Ovary (tissue), 9 donors: ENCODE data around the gene PCARE. TPM values are rescaled to one million over a fixed set of nuclear protein-coding genes. Genes with fewer than 3 reads are reported as not detected.

Experiments
- DNase-seq, 5 donors: peaks; one replicate each; pipeline ENCODE4 v3.0.0-alpha.2; 2019 to 2020
- H3K27ac ChIP-seq, 2 donors: fragments of 200-600 bp; one replicate each; pipeline versions ENCODE4 v1.5.1 to v1.8.0; 2019 to 2022
- H3K27me3 ChIP-seq: fragments of 200-600 bp; one replicate; pipeline ENCODE4 v1.8.0; 2022
- H3K36me3 ChIP-seq: fragments of 200-600 bp; sonication (generic); one replicate; pipeline ENCODE4 v1.5.1; 2019
- H3K4me1 ChIP-seq: one replicate; pipeline ENCODE4 v1.8.1; 2013; ENCODE audit warnings: mild to moderate bottlenecking, moderate library complexity; ENCODE audit not compliant: insufficient read depth
- H3K4me3 ChIP-seq: fragments of 200-600 bp; sonication (generic); one replicate; pipeline ENCODE4 v1.5.1; 2017
- H3K9me3 ChIP-seq, 2 donors: fragments of 200-600 bp in 1 of 2; sonication (generic) in 1 of 2; one replicate each; pipeline versions ENCODE4 v1.5.1 to v1.8.1; 2013 to 2019; ENCODE audit warnings: mild to moderate bottlenecking in 1 of 2, moderate library complexity in 1 of 2
- EP300 ChIP-seq: sonication (generic); formaldehyde crosslinking; IDR thresholded peaks from one replicate; pipeline ENCODE4 v1.6.1; 2017; ENCODE audit warnings: antibody characterized with exemption
- POLR2A ChIP-seq: fragments of 450-650 bp; IDR thresholded peaks from one replicate; pipeline ENCODE4 v1.6.1; 2017; ENCODE audit warnings: antibody characterized with exemption, mild to moderate bottlenecking, moderate library complexity
- WGBS, 3 donors: extraction: QIAGEN DNeasy Blood & Tissue Kit in 1 of 3; methylation state at CpG; one replicate each; pipeline versions ENCODE4 v1.1.5 to v1.1.7; 2013 to 2017; 5-methylcytosine and 5-hydroxymethylcytosine counted together
- intact Hi-C, 4 donors: fragments of 100-400 bp; cut with DNase I; formaldehyde crosslinking; loops; one replicate each; pipeline versions ENCODE4 v1.11.0 to v1.15.1; 2022 to 2023
- polyA plus RNA-seq, 2 donors: library from polyadenylated mRNA; stranded (reverse); fragments of 200-250 nt in 1 of 2; fragments of 350-450 nt in 1 of 2; fragmentation: Illumina TruSeq in 1 of 2; extraction: RNeasy Lipid Tissue Mini Kit (QIAGEN cat#74804) in 1 of 2; gene quantifications; one replicate each; pipeline ENCODE4 v1.2.3, GENCODE V29; 2013 to 2014
- total RNA-seq, 7 donors: library from RNA; depleted of rRNA in 2 of 7; stranded (reverse); fragments of >200 nt in 2 of 7; fragmentation: NEBNext Ultra II Directional in 3 of 7; extraction: Animal tissue kit (Norgen Biotek cat#: 25700) in 3 of 7; gene quantifications; one replicate each; pipeline versions ENCODE4 v1.1.0 to v1.2.4, GENCODE V29; 2016 to 2023
- TF ChIP-seq, protein P1 (sequence below), 3 donors: fragments of 450-650 bp in 2 of 3; fragments of 200-600 bp in 1 of 3; IDR thresholded peaks; one replicate each; pipeline versions ENCODE4 v1.5.1 to v1.8.0; 2016 to 2022; ENCODE audit warnings: antibody characterized with exemption in 3 of 3, mild to moderate bottlenecking in 1 of 3
- donor health status: DM: no; HTN: no; CAD: no; lungs with moderate emphysema.
- donor health status: DM: no; HTN: no; CAD: no.
- donor health status: Bipolar disorder and iron deficiency.
- donor health status: DM: yes; HTN: yes; CAD: no.
- donor health status: DM: no; HTN: no; CAD: no.
- donor health status: DM: yes; HTN: yes; CAD: no.

PCARE gene
- total and polyA plus RNA-seq, 9 donors: 0.08 to 0.50 (median 0.20) TPM

DNA sequence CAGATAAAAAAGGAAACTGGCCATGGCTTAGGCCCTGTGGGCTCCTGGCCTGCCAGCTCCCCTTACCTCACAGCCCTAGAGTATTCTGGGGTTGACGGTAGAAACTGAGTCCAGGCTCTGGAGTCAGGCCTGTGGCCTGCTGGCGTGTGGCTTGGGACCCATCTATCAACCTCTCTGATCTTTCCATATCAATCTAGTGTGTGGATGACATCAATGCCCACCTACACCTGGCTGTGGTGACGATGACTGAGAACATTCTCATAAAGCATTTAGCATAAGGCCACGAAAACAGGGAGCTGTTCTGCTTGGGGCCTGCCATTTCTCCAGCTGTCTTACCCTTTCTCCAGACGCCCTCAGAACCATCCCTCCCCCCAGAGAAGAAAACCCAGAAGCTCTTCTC, 17.9 kb downstream of the PCARE start:
- H3K4me3 ChIP-seq: no peak overlapping the region
- TF ChIP-seq EP300 (no peak), POLR2A (no peak)
- TF ChIP-seq, protein P1, sequence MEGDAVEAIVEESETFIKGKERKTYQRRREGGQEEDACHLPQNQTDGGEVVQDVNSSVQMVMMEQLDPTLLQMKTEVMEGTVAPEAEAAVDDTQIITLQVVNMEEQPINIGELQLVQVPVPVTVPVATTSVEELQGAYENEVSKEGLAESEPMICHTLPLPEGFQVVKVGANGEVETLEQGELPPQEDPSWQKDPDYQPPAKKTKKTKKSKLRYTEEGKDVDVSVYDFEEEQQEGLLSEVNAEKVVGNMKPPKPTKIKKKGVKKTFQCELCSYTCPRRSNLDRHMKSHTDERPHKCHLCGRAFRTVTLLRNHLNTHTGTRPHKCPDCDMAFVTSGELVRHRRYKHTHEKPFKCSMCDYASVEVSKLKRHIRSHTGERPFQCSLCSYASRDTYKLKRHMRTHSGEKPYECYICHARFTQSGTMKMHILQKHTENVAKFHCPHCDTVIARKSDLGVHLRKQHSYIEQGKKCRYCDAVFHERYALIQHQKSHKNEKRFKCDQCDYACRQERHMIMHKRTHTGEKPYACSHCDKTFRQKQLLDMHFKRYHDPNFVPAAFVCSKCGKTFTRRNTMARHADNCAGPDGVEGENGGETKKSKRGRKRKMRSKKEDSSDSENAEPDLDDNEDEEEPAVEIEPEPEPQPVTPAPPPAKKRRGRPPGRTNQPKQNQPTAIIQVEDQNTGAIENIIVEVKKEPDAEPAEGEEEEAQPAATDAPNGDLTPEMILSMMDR (IDR thresholded peaks at IDR 0.05): no peak
- DNase-seq: peak in 1 of 5 donors; percentile 6
- no peaks in the 10 kb centered on the region for H3K27me3 ChIP-seq
- WGBS, 3 donors: 95 to 97% (median 96%) methylated on average over 5 of the region's 5 CpGs
- no peak overlapping the region for H3K27ac ChIP-seq
- no peaks in the 10 kb centered on the region for H3K36me3 ChIP-seq
- no peaks in the 10 kb centered on the region for H3K9me3 ChIP-seq
- intact Hi-C loops: no loop called here
- H3K4me1 ChIP-seq: peaks cover 2% of the 10 kb centered on the region

- Histone ChIP-seq H3K9me3 (no peaks in the 10 kb centered on the region), H3K4me3 (no peak overlapping the region), H3K36me3 (no peaks in the 10 kb centered on the region), H3K27ac (no peak overlapping the region), H3K4me1 (no peaks in the 10 kb centered on the region), H3K27me3 (no peaks in the 10 kb centered on the region)
- no peak for DNase-seq
- TF ChIP-seq, protein P1 (IDR thresholded peaks at IDR 0.05): no peak
- TF ChIP-seq POLR2A: no peak
- intact Hi-C loops: no loop called here
- WGBS, 3 donors: 96 to 100% (median 96%) methylated on average over 1 of the region's 1 CpG
Measured at GRCh38 chr2:29055601-29056000, 18.7 kb downstream of the PCARE start.

- DNase-seq: peak in 1 of 5 donors; percentile 6
- Histone ChIP-seq H3K9me3 (no peaks in the 10 kb centered on the region), H3K27ac (no peak overlapping the region), H3K4me3 (no peak overlapping the region), H3K36me3 (no peaks in the 10 kb centered on the region), H3K27me3 (no peaks in the 10 kb centered on the region), H3K4me1 (no peaks in the 10 kb centered on the region)
- WGBS, 3 donors: 62 to 89% (median 82%) methylated on average over 7 of the region's 7 CpGs
- TF ChIP-seq, protein P1 (IDR thresholded peaks at IDR 0.05): no peak
- TF ChIP-seq EP300: no peak
- no peak for TF ChIP-seq POLR2A
- intact Hi-C loops: no loop called here
Measured at GRCh38 chr2:29054430-29054829, 19.9 kb downstream of the PCARE start.

DNA sequence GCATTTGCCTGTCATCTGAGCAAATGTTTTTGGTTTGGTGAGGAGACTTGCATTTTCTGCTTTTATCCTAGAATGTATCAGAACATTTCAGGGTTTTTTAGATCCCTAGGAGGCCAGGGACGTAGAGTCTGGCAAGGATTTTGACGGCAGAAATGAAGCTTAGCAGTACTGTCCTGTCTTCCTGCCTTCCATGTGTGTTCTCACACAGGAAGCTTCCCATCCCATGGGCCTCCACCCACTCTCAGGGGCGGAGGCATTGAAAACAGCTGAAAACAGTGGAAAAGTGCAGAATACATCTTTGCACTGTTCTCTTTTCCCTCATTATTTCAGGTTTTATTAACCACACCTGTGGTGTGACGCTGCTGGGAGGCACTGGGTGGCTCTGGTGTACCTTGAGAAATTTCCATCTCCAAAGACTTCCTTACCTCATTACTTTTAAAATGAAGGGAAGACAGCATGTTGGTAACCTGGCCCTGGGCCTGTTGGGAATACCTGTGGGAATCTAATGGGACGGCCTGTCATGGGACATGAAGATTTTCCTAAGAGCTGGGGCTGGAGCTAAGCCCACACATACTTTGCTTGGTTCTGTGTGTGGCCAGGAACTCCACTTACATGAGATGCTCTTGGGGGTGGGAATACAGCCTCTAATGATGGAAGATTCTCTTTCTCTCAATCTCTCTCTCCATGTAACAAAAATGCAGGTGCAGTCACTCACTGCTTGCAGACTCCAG, 20.5 kb downstream of the PCARE start:
- no peak overlapping the region for H3K27ac ChIP-seq
- WGBS, 3 donors: 40 to 45% (median 45%) methylated on average over 5 of the region's 5 CpGs
- no peaks in the 10 kb centered on the region for H3K9me3 ChIP-seq
- H3K4me1 ChIP-seq: no peaks in the 10 kb centered on the region
- no peak overlapping the region for H3K4me3 ChIP-seq
- DNase-seq: peak in 1 of 5 donors; percentile 17
- H3K36me3 ChIP-seq: no peaks in the 10 kb centered on the region
- H3K27me3 ChIP-seq: no peaks in the 10 kb centered on the region
- TF ChIP-seq, protein P1 (IDR thresholded peaks at IDR 0.05): no peak
- TF ChIP-seq POLR2A (no peak), EP300 (no peak)
- intact Hi-C loops: no loop called here
